IPS-18a (cell line): ENCODE data around the gene CAMK2A.

Experiments
- H3K27ac ChIP-seq: one replicate; pipeline ENCODE4 v1.5.1; 2013; ENCODE audit warnings: low read length
- H3K27me3 ChIP-seq: one replicate; pipeline ENCODE4 v1.6.1; 2013; ENCODE audit warnings: mild to moderate bottlenecking, low read length; ENCODE audit not compliant: control insufficient read depth, insufficient read depth
- H3K36me3 ChIP-seq: one replicate; pipeline ENCODE4 v1.6.1; 2013; ENCODE audit warnings: low read depth, low read length; ENCODE audit not compliant: control insufficient read depth
- H3K4me1 ChIP-seq: one replicate; pipeline ENCODE4 v1.6.1; 2013; ENCODE audit warnings: low read depth, low read length; ENCODE audit not compliant: control insufficient read depth
- H3K4me3 ChIP-seq: one replicate; pipeline ENCODE4 v1.5.1; 2013; ENCODE audit warnings: low read length
- H3K9ac ChIP-seq: one replicate; pipeline ENCODE4 v1.6.1; 2013; ENCODE audit warnings: mild to moderate bottlenecking, low read length, moderate library complexity
- H3K9me3 ChIP-seq: one replicate; pipeline ENCODE4 v1.6.1; 2013; ENCODE audit warnings: low read depth, low read length; ENCODE audit not compliant: control insufficient read depth

Gene CAMK2A

DNA sequence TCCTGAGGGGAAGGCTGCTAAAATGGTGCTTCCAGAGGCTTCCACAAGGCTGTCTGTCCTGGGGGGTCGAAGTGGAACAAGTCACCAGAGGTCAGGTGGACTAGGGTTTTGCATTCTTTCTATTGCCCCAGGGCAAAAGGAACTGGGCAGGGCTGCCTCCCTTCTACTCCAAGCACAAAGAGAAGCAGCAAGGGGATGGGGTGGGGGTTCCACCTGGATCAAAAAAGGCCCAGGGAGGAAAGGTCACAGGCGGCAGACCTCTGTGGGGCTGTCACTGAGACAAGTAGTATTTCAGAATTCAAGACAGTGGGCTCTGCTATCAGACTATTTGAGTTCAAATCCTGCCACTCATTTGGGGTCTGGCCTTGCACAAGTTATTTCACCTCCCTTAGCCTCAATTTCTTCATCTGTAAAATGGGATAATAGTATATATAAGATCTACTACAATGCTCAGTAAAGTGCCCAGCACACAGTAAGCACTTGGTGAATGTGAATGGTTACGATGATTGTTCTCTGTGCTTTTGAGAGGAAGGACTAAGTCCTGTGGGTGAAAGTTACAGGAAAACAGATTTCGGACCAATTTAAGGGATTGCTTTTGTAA is 15.0 kb upstream of the CAMK2A start:
- Histone ChIP-seq H3K9me3 (no peaks in the 10 kb centered on the region), H3K36me3 (no peaks in the 10 kb centered on the region), H3K27ac (no peak overlapping the region), H3K4me1 (peaks cover 14% of the 10 kb centered on the region), H3K27me3 (peaks cover 19% of the 10 kb centered on the region), H3K4me3 (no peak overlapping the region), H3K9ac (no peak overlapping the region)

- Histone ChIP-seq H3K27me3 (peaks cover 19% of the 10 kb centered on the region), H3K36me3 (no peaks in the 10 kb centered on the region), H3K9ac (no peak overlapping the region), H3K4me3 (peak overlapping the region; percentile 63), H3K27ac (no peak overlapping the region), H3K9me3 (no peaks in the 10 kb centered on the region), H3K4me1 (peaks cover 14% of the 10 kb centered on the region)
These were observed 14.2 kb upstream of the CAMK2A start for GRCh38 chr5:150303660-150304386.

GRCh38 chr5:150303070-150303615 is 13.6 kb upstream of the CAMK2A start:
- Histone ChIP-seq H3K27ac (no peak overlapping the region), H3K27me3 (peaks cover 19% of the 10 kb centered on the region), H3K9me3 (no peaks in the 10 kb centered on the region), H3K4me1 (peaks cover 14% of the 10 kb centered on the region), H3K36me3 (no peaks in the 10 kb centered on the region), H3K9ac (no peak overlapping the region), H3K4me3 (peak overlapping the region; percentile 63)

DNA sequence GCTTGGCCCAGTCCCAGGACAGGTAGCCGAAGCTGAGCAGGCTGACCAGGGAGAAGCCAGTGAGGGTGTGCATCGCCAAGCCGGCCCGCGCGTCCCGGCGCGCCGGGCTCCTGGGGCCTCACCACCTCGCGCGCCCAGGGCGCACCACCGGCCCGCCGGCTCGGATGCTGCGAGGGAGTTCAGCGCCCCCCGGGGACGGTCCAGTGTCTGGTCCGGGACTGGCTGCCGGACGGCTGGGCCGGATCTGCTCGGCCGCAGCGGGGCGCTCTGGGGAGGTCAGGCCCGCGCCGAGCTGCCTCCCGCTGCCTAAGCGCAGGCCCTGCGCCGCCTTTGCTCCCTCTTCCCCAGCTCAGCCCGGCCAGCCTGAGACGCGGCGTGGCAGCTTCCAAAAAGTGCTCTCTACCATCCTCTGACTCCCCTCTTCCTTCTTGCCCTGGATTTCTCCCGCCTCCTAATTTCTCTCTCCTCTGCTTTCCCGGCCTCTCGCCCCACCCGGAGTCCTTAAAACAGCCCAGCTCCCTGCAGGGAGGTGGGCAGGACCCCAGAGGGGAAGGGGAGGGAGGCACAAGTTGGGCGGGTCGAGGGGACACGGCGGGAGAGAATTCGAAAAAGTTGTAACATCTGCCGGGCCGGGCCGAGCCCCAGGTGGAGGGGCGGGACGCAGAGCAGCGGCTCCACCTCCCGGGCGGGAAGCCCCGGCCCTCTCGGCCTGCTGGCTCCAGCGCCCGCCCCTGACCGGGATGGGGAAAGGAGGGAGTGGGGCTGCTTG is 12.9 kb upstream of the CAMK2A start, which contains the start of gene ARSI:
TSS of gene ARSI (minus strand) at position 605 of the 769 bp plus-strand sequence. CDS start at position 73, 532 bp downstream.
- Histone ChIP-seq H3K9ac (peak within 1 kb of the TSS; percentile 25), H3K9me3 (no peaks in the 10 kb centered on the region), H3K27ac (no peak within 1 kb of the TSS), H3K4me3 (peak within 1 kb of the TSS; percentile 63), H3K36me3 (no peaks in the 10 kb centered on the region), H3K4me1 (peaks cover 14% of the 10 kb centered on the region), H3K27me3 (peaks cover 19% of the 10 kb centered on the region)

- Histone ChIP-seq H3K9ac (peak overlapping the region; percentile 25), H3K4me1 (peaks cover 14% of the 10 kb centered on the region), H3K27ac (no peak overlapping the region), H3K36me3 (no peaks in the 10 kb centered on the region), H3K27me3 (peaks cover 19% of the 10 kb centered on the region), H3K4me3 (peak overlapping the region; percentile 63), H3K9me3 (no peaks in the 10 kb centered on the region)
These were observed 12.3 kb upstream of the CAMK2A start for GRCh38 chr5:150301901-150302300.

DNA sequence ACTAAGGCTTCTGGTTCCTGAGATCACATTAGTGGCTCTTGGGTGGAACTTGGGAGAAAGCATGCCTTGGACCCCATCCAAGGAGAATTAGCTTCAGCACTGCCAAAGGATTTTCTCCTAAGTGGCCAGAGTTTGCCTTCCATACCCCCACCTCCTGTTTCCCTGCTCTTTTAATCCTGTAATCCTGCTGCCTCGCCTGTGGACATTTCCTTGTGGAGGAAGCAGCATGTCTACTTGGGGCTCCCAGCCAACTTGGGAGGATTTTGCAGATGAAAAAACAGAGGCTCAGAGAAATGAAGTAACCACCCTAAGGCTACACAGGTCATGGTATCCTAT is 11.6 kb upstream of the CAMK2A start:
- Histone ChIP-seq H3K4me1 (peaks cover 14% of the 10 kb centered on the region), H3K27ac (no peak overlapping the region), H3K4me3 (no peak overlapping the region)

DNA sequence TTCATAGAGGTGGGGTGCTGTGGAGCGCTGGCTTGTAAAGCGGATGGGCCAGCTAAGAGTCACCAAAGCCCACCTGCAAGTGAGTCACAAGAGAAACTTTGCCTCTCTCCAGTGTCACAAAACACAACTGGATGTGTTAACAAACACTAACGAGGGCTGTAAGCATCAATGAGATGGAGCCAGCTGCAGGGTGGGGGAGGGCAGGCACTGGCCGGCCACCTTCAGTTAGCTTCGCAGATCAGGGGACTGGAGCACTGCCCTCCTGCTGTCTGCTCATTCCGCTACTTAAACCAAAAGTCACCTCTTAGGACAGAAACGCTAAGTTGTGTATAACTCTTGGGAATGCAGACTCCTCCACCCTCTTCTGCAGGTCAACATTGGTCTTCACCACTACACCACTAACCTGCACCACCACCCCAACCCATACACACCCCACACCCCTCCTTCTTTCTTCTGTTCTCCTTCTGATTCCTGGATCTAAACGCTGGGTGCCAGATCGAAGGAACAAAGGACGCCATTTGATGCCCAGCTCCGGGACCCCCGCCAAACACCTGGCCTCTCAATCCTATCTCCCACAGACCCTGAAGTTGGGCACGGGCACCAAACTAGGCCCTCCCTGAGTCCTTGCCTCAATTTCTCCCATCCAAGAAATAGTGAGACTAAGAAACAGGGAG is 11.1 kb upstream of the CAMK2A start:
- Histone ChIP-seq H3K27ac (no peak overlapping the region), H3K9ac (no peak overlapping the region), H3K4me3 (no peak overlapping the region), H3K4me1 (peaks cover 14% of the 10 kb centered on the region), H3K27me3 (peaks cover 19% of the 10 kb centered on the region), H3K36me3 (no peaks in the 10 kb centered on the region), H3K9me3 (no peaks in the 10 kb centered on the region)

More for the DNA sequence above, 11.6 kb upstream of the CAMK2A start:
- Histone ChIP-seq H3K36me3 (no peaks in the 10 kb centered on the region), H3K9ac (no peak overlapping the region), H3K27me3 (peaks cover 19% of the 10 kb centered on the region), H3K9me3 (no peaks in the 10 kb centered on the region)

GRCh38 chr5:150299571-150300327 is 10.2 kb upstream of the CAMK2A start:
- Histone ChIP-seq H3K27me3 (peaks cover 19% of the 10 kb centered on the region), H3K4me1 (peaks cover 14% of the 10 kb centered on the region), H3K27ac (no peak overlapping the region), H3K36me3 (no peaks in the 10 kb centered on the region), H3K9ac (no peak overlapping the region), H3K9me3 (no peaks in the 10 kb centered on the region), H3K4me3 (no peak overlapping the region)

DNA sequence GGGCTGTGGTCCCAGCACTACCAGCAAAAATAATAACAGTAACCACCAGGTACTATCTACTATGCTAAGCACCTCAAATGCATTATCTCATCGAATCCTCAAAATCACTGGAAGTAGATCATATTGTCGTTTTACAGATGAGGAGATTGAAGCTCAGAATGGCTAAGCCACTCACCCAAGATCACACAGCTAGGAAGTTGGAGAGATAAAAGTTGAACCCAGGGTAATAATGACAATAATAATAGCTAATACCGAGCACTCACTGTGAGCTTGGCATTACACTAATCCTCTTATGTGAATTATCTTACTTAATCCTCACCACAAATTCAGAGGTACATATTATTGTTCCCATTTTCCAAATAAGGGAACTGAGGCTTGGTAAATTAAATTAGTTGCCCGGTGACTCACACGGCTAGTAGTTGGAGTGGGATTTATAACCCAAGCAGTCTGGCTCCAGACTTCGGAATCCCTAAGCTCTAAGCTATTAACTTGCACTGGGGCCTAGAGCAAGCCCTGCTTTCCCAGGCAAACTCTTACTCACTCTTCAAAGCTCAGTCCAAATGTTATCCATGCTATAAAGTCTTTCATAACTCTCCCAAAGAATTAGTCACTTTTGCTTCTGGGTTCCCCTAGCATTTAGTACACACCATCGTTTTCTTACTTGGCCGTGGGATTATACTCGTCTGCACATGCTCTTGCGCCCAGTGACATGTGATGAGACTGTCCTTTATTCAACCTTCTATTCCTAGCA is 9.3 kb upstream of the CAMK2A start:
- Histone ChIP-seq H3K27me3 (peaks cover 19% of the 10 kb centered on the region), H3K36me3 (no peaks in the 10 kb centered on the region), H3K4me3 (no peak overlapping the region), H3K9me3 (no peaks in the 10 kb centered on the region), H3K27ac (no peak overlapping the region), H3K9ac (no peak overlapping the region), H3K4me1 (peaks cover 9% of the 10 kb centered on the region)

DNA sequence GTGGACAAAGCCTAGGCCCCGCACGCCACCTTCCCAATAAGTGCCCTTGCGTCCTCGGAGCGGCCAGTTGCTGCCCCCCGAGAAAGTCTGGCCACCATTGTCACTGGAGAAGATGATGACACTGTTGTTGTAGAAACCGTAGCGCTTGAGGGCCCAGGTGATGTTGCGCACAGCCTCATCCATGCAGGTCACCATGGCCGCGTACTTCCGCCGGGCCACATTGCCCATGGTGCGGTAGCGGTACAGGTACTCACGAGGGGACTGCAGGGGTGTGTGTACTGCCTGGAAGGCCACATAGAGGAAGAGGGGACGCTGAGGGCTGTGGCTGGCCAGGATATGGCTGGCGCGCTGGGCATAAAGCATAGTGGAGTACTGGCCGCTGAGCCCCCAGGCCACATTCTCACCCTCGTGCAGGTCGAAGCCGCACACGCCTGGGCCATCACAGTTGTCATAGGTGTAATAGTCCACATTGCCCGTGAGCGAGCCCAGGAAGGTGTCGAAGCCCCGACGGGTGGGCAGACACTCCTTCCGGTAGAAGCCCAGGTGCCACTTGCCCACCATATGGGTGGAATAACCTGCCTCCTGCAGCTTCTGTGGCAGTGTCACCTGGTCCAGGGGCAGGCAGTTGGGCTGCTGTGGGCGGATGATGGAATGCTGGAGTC is 8.5 kb upstream of the CAMK2A start:
- peaks cover 2% of the 10 kb centered on the region for H3K4me1 ChIP-seq
- H3K9me3 ChIP-seq = no peaks in the 10 kb centered on the region
- H3K9ac ChIP-seq = no peak overlapping the region
- H3K36me3 ChIP-seq = no peaks in the 10 kb centered on the region
- H3K27ac ChIP-seq = no peak overlapping the region
- H3K27me3 ChIP-seq = peaks cover 19% of the 10 kb centered on the region
- no peak overlapping the region for H3K4me3 ChIP-seq
